ENCODE data around the gene FBXW12. TPM values are rescaled to one million over a fixed set of nuclear protein-coding genes. Genes with fewer than 3 reads are reported as not detected.

Gene FBXW12
- total and polyA plus RNA-seq, 4 donors: not detected

DNA sequence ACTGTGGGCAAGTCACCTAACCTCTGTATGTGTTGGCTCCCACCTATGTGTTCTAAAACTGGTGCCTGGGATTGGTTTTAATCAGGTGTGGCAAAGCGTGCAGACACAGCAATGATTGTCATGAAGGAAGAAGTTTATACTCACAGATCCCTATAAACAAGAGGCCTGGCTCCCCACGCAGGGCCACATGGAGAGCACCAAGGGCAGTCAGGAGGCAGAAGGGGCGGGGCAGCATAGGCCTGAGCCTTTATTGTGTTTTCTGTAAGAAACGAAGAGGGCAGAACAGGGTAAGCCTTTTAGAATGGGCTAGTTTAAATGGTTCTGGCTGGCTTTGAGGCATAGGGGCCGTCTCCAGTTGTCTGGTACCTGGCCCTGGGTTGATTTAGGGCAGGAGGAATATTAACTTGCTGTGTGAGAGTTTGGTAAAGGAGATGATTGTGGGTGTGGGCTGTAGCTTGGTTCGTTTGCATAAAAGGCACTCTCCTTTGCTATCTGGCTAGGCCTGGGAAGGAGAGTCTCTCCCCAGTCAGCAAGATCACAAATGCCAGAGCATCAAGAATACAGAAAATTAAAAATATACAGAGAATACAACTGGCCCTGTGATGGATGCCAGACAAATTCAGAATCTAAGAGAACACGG is 2.2 kb upstream of the FBXW12 start (continued):
- no peak for TF ChIP-seq ZBTB33 (IDR thresholded peaks at IDR 0.05)

DNA sequence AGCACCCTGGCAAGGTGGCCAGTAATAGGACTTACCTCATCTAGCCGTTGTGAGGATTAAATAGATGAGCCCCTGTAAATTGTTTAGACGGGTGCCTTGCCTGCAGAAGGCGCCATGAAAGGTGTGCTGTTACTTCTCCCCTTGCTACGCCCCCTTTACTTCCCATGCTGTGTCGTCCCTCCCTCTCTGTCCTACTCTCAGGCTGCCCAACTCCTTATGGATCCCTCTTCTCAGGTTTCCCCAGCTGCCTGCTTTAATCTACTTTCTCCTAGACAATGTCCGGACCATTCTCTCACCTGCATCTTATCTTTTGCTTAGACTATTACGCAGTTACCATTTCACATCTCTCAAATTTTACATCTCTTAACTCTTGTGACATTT is 1.7 kb upstream of the FBXW12 start:
- WGBS: 88% methylated on average over 7 of the region's 7 CpGs
- no peaks in the 10 kb centered on the region for H3K9me3 ChIP-seq (ENCODE audit: control insufficient read depth in 4 of 4, low read length in 3 of 4)
- TF ChIP-seq YY1 (IDR thresholded peaks at IDR 0.05): no peak
- no peak for TF ChIP-seq TAF1 (conservative IDR thresholded peaks at IDR 0.05)
- TF ChIP-seq, protein P1, sequence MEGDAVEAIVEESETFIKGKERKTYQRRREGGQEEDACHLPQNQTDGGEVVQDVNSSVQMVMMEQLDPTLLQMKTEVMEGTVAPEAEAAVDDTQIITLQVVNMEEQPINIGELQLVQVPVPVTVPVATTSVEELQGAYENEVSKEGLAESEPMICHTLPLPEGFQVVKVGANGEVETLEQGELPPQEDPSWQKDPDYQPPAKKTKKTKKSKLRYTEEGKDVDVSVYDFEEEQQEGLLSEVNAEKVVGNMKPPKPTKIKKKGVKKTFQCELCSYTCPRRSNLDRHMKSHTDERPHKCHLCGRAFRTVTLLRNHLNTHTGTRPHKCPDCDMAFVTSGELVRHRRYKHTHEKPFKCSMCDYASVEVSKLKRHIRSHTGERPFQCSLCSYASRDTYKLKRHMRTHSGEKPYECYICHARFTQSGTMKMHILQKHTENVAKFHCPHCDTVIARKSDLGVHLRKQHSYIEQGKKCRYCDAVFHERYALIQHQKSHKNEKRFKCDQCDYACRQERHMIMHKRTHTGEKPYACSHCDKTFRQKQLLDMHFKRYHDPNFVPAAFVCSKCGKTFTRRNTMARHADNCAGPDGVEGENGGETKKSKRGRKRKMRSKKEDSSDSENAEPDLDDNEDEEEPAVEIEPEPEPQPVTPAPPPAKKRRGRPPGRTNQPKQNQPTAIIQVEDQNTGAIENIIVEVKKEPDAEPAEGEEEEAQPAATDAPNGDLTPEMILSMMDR (IDR thresholded peaks at IDR 0.05; ENCODE audit: low read depth, low read length, missing input control): no peak
- no peak for TF ChIP-seq JUND (IDR thresholded peaks at IDR 0.05)
- TF ChIP-seq ATF3 (IDR thresholded peaks at IDR 0.05): no peak
- no peak for TF ChIP-seq NR2F2 (IDR thresholded peaks at IDR 0.05)
- no peak for TF ChIP-seq RXRA (IDR thresholded peaks at IDR 0.05)
- TF ChIP-seq, protein P2, sequence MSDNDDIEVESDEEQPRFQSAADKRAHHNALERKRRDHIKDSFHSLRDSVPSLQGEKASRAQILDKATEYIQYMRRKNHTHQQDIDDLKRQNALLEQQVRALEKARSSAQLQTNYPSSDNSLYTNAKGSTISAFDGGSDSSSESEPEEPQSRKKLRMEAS (IDR thresholded peaks at IDR 0.05): no peak
- TF ChIP-seq HNF4A (conservative IDR thresholded peaks at IDR 0.05): no peak
- no peak for TF ChIP-seq FOXA2 (IDR thresholded peaks at IDR 0.05)
- TF ChIP-seq EGR1 (IDR thresholded peaks at IDR 0.05; ENCODE audit: low read depth in 2 of 2): no peak
- no peak for TF ChIP-seq RAD21 (IDR thresholded peaks at IDR 0.05)
- TF ChIP-seq GABPA (IDR thresholded peaks at IDR 0.05 in 1 of 2, conservative IDR thresholded peaks at IDR 0.05 in 1 of 2): no peak
- TF ChIP-seq FOXA1 (IDR thresholded peaks at IDR 0.05): no peak
- no peak for TF ChIP-seq SP1 (IDR thresholded peaks at IDR 0.05)
- TF ChIP-seq, protein P3, sequence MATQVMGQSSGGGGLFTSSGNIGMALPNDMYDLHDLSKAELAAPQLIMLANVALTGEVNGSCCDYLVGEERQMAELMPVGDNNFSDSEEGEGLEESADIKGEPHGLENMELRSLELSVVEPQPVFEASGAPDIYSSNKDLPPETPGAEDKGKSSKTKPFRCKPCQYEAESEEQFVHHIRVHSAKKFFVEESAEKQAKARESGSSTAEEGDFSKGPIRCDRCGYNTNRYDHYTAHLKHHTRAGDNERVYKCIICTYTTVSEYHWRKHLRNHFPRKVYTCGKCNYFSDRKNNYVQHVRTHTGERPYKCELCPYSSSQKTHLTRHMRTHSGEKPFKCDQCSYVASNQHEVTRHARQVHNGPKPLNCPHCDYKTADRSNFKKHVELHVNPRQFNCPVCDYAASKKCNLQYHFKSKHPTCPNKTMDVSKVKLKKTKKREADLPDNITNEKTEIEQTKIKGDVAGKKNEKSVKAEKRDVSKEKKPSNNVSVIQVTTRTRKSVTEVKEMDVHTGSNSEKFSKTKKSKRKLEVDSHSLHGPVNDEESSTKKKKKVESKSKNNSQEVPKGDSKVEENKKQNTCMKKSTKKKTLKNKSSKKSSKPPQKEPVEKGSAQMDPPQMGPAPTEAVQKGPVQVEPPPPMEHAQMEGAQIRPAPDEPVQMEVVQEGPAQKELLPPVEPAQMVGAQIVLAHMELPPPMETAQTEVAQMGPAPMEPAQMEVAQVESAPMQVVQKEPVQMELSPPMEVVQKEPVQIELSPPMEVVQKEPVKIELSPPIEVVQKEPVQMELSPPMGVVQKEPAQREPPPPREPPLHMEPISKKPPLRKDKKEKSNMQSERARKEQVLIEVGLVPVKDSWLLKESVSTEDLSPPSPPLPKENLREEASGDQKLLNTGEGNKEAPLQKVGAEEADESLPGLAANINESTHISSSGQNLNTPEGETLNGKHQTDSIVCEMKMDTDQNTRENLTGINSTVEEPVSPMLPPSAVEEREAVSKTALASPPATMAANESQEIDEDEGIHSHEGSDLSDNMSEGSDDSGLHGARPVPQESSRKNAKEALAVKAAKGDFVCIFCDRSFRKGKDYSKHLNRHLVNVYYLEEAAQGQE (IDR thresholded peaks at IDR 0.05): no peak
- no peaks in the 10 kb centered on the region for H3K36me3 ChIP-seq (ENCODE audit: control insufficient read depth in 4 of 4, insufficient read depth in 3 of 4, low read depth in 1 of 4, low read length in 3 of 4)
- H3K9ac ChIP-seq (ENCODE audit: low read depth in 1 of 2, low read length in 2 of 2): no peak overlapping the region
- no peaks in the 10 kb centered on the region for H3K4me1 ChIP-seq (ENCODE audit: control insufficient read depth in 4 of 4, insufficient read depth in 4 of 4, low read length in 3 of 4)
- H3K27me3 ChIP-seq (ENCODE audit: control insufficient read depth in 4 of 4, insufficient read depth in 4 of 4, low read length in 3 of 4): no peaks in the 10 kb centered on the region
- no peak overlapping the region for H3K27ac ChIP-seq (ENCODE audit: low read depth in 1 of 2, low read length in 2 of 2)
- DNase-seq (ENCODE audit: low spot score): no peak
- H3K4me3 ChIP-seq (ENCODE audit: low read depth in 1 of 3, low read length in 3 of 3): no peak overlapping the region
